Endothelial cell of umbilical vein (primary cell): ENCODE results near the gene FAM13C.

Experiments used
- EZH2 ChIP-seq: IDR thresholded peaks from 2 replicates; pipeline ENCODE4 v1.6.1; 2012; ENCODE audit warnings: borderline replicate concordance, low read depth, mild to moderate bottlenecking, moderate library complexity, low read length, inconsistent platforms; ENCODE audit not compliant: severe bottlenecking
- FOS ChIP-seq: IDR thresholded peaks from 2 replicates; pipeline ENCODE4 v1.6.1; 2011; ENCODE audit warnings: mild to moderate bottlenecking, low read length, moderate library complexity, borderline replicate concordance; ENCODE audit not compliant: insufficient read depth
- GATA2 ChIP-seq: IDR thresholded peaks from 2 replicates; pipeline ENCODE4 v1.7.0; 2011; ENCODE audit warnings: low read depth, mild to moderate bottlenecking, moderate library complexity, mixed read lengths, low read length; ENCODE audit not compliant: insufficient read length, insufficient read depth
- JUN ChIP-seq: IDR thresholded peaks from 2 replicates; pipeline ENCODE4 v1.6.1; 2011; ENCODE audit warnings: borderline replicate concordance, low read depth; ENCODE audit not compliant: insufficient read length, insufficient read depth
- POLR2A ChIP-seq: IDR thresholded peaks from 2 replicates; pipeline ENCODE4 v1.6.1; 2012; ENCODE audit warnings: low read depth, mild to moderate bottlenecking, control low read depth, low read length
- POLR2AphosphoS5 ChIP-seq: IDR thresholded peaks from 2 replicates; pipeline ENCODE4 v1.6.1; 2012; ENCODE audit warnings: low read depth, mild to moderate bottlenecking, control low read depth, low read length, moderate library complexity; ENCODE audit not compliant: insufficient read depth
- TF ChIP-seq, protein P1 (sequence below), 2 donors: IDR thresholded peaks; 1 replicate in 1 of 2; 2 replicates in 1 of 2; pipeline ENCODE4 v1.5.1; 2011; ENCODE audit warnings: low read length in 2 of 2, mild to moderate bottlenecking in 2 of 2, moderate library complexity in 2 of 2, control low read depth in 1 of 2, inconsistent platforms in 1 of 2, low read depth in 1 of 2; ENCODE audit not compliant: insufficient read depth in 1 of 2; ENCODE audit errors: extremely low read depth in 1 of 2
- TF ChIP-seq, protein P2 (sequence below): IDR thresholded peaks from 2 replicates; pipeline ENCODE4 v1.6.1; 2011; ENCODE audit not compliant: insufficient read depth, insufficient read length

DNA sequence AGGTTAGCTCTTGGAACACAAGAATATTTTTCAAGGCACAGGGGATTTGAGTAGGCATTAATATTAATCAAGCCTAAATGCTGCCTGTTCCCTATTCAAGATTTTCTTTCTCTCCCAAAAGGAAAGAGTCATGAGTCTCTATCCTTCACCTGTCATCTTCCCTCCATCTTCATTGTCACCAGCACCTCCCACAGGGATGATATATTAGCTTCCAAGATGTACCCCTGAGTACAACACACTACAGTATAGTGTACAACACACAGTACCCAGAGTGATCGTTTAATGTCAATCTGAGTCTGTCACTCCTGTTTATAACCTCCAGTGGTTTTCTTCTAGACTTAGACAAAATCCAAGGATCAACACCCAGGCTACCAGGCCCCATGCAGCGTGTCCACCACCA, 50.1 kb downstream of the FAM13C start:
- TF ChIP-seq POLR2A: no peak
- TF ChIP-seq, protein P1, sequence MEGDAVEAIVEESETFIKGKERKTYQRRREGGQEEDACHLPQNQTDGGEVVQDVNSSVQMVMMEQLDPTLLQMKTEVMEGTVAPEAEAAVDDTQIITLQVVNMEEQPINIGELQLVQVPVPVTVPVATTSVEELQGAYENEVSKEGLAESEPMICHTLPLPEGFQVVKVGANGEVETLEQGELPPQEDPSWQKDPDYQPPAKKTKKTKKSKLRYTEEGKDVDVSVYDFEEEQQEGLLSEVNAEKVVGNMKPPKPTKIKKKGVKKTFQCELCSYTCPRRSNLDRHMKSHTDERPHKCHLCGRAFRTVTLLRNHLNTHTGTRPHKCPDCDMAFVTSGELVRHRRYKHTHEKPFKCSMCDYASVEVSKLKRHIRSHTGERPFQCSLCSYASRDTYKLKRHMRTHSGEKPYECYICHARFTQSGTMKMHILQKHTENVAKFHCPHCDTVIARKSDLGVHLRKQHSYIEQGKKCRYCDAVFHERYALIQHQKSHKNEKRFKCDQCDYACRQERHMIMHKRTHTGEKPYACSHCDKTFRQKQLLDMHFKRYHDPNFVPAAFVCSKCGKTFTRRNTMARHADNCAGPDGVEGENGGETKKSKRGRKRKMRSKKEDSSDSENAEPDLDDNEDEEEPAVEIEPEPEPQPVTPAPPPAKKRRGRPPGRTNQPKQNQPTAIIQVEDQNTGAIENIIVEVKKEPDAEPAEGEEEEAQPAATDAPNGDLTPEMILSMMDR (IDR thresholded peaks at IDR 0.05; ENCODE audit: extremely low read depth in 1 of 2, insufficient read depth in 1 of 2, low read depth in 1 of 2, low read length in 2 of 2): no peak
- TF ChIP-seq POLR2AphosphoS5: no peak
- no peak for TF ChIP-seq JUN
- no peak for TF ChIP-seq EZH2
- TF ChIP-seq GATA2: no peak
- no peak for TF ChIP-seq FOS
- TF ChIP-seq, protein P2, sequence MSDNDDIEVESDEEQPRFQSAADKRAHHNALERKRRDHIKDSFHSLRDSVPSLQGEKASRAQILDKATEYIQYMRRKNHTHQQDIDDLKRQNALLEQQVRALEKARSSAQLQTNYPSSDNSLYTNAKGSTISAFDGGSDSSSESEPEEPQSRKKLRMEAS: no peak
